ENCODE data around the gene ZNF446. TPM values are rescaled to one million over a fixed set of nuclear protein-coding genes. Genes with fewer than 3 reads are reported as not detected.
A peak's percentile ranks its signal among the peaks of the same experiment; 100 is the strongest.
"Not testable (repeated sequence)": the region's sequence is repeated elsewhere in the genome, so short reads cannot be mapped to it uniquely, and the experiment has no call there.

The ZNF446 gene
- total RNA-seq, 1 experiment from 2014 or later = 6.0 TPM

DNA sequence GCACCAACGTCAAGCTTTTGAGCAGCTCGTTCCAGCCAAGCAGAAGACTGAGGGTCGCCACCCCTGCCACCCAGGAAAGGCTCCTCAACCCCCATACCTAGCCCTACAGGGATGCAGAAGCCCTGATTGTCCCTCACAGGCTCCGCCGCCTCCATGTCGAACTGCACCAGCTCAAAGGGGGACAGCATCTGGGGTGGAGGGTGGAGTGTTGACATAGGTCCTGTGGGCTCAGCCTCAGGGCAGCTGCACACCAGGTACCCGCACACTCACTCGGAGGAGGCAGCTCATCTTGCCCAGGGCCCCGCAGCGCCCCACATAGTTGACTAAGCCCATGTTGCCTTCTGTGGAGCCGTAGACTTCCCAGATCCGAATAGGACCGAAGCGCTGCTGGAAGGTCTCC is 24.1 kb downstream of the ZNF446 start:
- H3K4me3 Mint-ChIP-seq = peak overlapping the region; percentile 81
- ATAC-seq (no peak), DNase-seq (ENCODE audit: low spot score) (no peak)
- no peaks in the 10 kb centered on the region for H3K36me3 Mint-ChIP-seq
- ChIA-PET POLR2A (interaction anchor here (1.6 kb wide), 1 partner anchor 44 kb away, joined by 5 read pairs; the partner anchor contains the start of gene TRIM28), CTCF (interaction anchor here (2.4 to 4.2 kb wide), 2 partner anchors 13 to 19 kb away, joined by 16 to 30 read pairs; partner anchors contain the start of gene ZBTB45)
- no peak for TF ChIP-seq ZNF317 (CRISPR knock-in tag; IDR thresholded peaks at IDR 0.05; ENCODE audit: borderline replicate concordance, low read depth)
- TF ChIP-seq CBFB (CRISPR knock-in tag; IDR thresholded peaks at IDR 0.05; ENCODE audit: low read depth) = no peak
- TF ChIP-seq MYBL2 (CRISPR knock-in tag; IDR thresholded peaks at IDR 0.05) = no peak
- TF ChIP-seq USF1 (CRISPR knock-in tag; IDR thresholded peaks at IDR 0.05) = no peak
- no peak for TF ChIP-seq SMAD3 (CRISPR knock-in tag; IDR thresholded peaks at IDR 0.05; ENCODE audit: borderline replicate concordance)
- TF ChIP-seq MLX (CRISPR knock-in tag; IDR thresholded peaks at IDR 0.05) = no peak
- no peak for TF ChIP-seq ATF1 (CRISPR knock-in tag; IDR thresholded peaks at IDR 0.05)
- TF ChIP-seq NFATC4 (CRISPR knock-in tag; IDR thresholded peaks at IDR 0.05) = no peak
- TF ChIP-seq E2F1 (CRISPR knock-in tag; IDR thresholded peaks at IDR 0.05) = no peak
- no peak for TF ChIP-seq HMGA2 (CRISPR knock-in tag; IDR thresholded peaks at IDR 0.05)
- H3K27me3 Mint-ChIP-seq (ENCODE audit: low read depth) = peaks cover 11% of the 10 kb centered on the region
- H3K9me3 Mint-ChIP-seq = no peaks in the 10 kb centered on the region; the same call in 1 of the 2 replicates
- H3K27ac Mint-ChIP-seq = no peak overlapping the region
- H3K4me1 Mint-ChIP-seq = peaks cover 17% of the 10 kb centered on the region

GRCh38 chr19:58507602-58508223 is 31.6 kb downstream of the ZNF446 start:
- H3K4me1 Mint-ChIP-seq; POLR2A ChIA-PET; DNase-seq (ENCODE audit: low spot score); ATAC-seq; H3K4me3 Mint-ChIP-seq; H3K27ac Mint-ChIP-seq: not testable (repeated sequence)
- Mint-ChIP-seq H3K36me3 (peaks cover 10% of the 10 kb centered on the region), H3K27me3 (ENCODE audit: low read depth) (peaks cover 28% of the 10 kb centered on the region), H3K9me3 (peaks cover 14% of the 10 kb centered on the region)
- CTCF ChIA-PET = interaction anchor here (0.9 kb wide), 1 partner anchor 12 kb away, joined by 4 read pairs; the partner anchor contains the start of gene ZBTB45

- H3K4me3 Mint-ChIP-seq = no peak overlapping the region
- CTCF ChIA-PET = no interaction called here
- H3K4me1 Mint-ChIP-seq = peaks cover 4% of the 10 kb centered on the region
- no peak for ATAC-seq
- H3K36me3 Mint-ChIP-seq = peaks cover 10% of the 10 kb centered on the region
- H3K27me3 Mint-ChIP-seq (ENCODE audit: low read depth) = peaks cover 22% of the 10 kb centered on the region
- POLR2A ChIA-PET = no interaction called here
- H3K27ac Mint-ChIP-seq = no peak overlapping the region
- TF ChIP-seq, protein P1, sequence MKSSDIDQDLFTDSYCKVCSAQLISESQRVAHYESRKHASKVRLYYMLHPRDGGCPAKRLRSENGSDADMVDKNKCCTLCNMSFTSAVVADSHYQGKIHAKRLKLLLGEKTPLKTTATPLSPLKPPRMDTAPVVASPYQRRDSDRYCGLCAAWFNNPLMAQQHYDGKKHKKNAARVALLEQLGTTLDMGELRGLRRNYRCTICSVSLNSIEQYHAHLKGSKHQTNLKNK (CRISPR knock-in tag; IDR thresholded peaks at IDR 0.05) = no peak
- TF ChIP-seq, protein P2, sequence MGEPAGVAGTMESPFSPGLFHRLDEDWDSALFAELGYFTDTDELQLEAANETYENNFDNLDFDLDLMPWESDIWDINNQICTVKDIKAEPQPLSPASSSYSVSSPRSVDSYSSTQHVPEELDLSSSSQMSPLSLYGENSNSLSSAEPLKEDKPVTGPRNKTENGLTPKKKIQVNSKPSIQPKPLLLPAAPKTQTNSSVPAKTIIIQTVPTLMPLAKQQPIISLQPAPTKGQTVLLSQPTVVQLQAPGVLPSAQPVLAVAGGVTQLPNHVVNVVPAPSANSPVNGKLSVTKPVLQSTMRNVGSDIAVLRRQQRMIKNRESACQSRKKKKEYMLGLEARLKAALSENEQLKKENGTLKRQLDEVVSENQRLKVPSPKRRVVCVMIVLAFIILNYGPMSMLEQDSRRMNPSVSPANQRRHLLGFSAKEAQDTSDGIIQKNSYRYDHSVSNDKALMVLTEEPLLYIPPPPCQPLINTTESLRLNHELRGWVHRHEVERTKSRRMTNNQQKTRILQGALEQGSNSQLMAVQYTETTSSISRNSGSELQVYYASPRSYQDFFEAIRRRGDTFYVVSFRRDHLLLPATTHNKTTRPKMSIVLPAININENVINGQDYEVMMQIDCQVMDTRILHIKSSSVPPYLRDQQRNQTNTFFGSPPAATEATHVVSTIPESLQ (CRISPR knock-in tag; IDR thresholded peaks at IDR 0.05) = no peak
- TF ChIP-seq ZNF416 (CRISPR knock-in tag; IDR thresholded peaks at IDR 0.05) (no peak), NFE2L1 (CRISPR knock-in tag; IDR thresholded peaks at IDR 0.05) (no peak), GABPB1 (CRISPR knock-in tag; IDR thresholded peaks at IDR 0.05) (no peak), OVOL2 (CRISPR knock-in tag; IDR thresholded peaks at IDR 0.05; ENCODE audit: borderline replicate concordance) (no peak), MLX (CRISPR knock-in tag; IDR thresholded peaks at IDR 0.05) (no peak), ZNF232 (CRISPR knock-in tag; IDR thresholded peaks at IDR 0.05) (no peak), NR2C2 (CRISPR knock-in tag; IDR thresholded peaks at IDR 0.05) (no peak), ATF3 (CRISPR knock-in tag; conservative IDR thresholded peaks at IDR 0.05) (no peak), HMGXB4 (CRISPR knock-in tag; IDR thresholded peaks at IDR 0.05) (no peak)
- TF ChIP-seq, protein P3, sequence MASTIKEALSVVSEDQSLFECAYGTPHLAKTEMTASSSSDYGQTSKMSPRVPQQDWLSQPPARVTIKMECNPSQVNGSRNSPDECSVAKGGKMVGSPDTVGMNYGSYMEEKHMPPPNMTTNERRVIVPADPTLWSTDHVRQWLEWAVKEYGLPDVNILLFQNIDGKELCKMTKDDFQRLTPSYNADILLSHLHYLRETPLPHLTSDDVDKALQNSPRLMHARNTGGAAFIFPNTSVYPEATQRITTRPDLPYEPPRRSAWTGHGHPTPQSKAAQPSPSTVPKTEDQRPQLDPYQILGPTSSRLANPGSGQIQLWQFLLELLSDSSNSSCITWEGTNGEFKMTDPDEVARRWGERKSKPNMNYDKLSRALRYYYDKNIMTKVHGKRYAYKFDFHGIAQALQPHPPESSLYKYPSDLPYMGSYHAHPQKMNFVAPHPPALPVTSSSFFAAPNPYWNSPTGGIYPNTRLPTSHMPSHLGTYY (CRISPR knock-in tag; IDR thresholded peaks at IDR 0.05) = no peak
- peaks cover 14% of the 10 kb centered on the region for H3K9me3 Mint-ChIP-seq
- DNase-seq (ENCODE audit: low spot score) = no peak
These were observed 33.6 kb downstream of the ZNF446 start for GRCh38 chr19:58509731-58510083.
